ENCODE results near the gene PCSK6.

DNA sequence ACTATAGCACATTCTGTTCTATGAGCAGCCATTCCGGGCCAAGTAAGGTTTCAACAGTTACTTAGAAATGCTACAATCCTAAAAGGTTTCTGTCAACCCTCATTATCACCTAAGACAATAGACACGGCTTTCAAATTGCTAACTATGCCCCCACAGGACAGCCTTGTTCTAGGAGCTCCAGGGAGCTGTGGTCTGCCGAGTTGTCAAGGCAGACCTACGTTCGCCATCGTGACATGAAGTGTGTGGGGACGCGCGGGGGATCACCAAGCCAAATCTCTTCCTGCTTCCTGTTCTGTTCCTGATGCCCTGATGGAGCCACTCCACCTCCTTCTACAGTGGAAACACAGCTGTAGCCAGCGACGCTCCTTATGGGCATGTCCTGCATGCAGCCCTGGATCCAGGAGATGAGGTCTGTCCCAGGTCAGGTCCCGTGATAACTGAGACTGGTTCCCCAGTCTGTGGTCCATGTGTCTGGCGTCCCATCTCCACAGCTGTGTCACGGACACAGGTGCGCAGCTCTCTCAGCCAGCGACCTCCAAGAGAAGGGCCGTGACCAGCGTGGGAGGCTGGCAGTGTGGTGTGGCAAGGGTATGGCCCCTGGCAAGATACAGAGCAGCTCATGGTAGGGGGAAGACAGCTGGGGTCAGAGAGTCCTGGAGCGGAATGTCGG, 82.8 kb downstream of the PCSK6 start:
- TF ChIP-seq, protein P1, sequence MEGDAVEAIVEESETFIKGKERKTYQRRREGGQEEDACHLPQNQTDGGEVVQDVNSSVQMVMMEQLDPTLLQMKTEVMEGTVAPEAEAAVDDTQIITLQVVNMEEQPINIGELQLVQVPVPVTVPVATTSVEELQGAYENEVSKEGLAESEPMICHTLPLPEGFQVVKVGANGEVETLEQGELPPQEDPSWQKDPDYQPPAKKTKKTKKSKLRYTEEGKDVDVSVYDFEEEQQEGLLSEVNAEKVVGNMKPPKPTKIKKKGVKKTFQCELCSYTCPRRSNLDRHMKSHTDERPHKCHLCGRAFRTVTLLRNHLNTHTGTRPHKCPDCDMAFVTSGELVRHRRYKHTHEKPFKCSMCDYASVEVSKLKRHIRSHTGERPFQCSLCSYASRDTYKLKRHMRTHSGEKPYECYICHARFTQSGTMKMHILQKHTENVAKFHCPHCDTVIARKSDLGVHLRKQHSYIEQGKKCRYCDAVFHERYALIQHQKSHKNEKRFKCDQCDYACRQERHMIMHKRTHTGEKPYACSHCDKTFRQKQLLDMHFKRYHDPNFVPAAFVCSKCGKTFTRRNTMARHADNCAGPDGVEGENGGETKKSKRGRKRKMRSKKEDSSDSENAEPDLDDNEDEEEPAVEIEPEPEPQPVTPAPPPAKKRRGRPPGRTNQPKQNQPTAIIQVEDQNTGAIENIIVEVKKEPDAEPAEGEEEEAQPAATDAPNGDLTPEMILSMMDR (IDR thresholded peaks at IDR 0.05; ENCODE audit: low read length) = no peak
- TF ChIP-seq EZH2 (optimal IDR thresholded peaks at IDR 0.05; ENCODE audit: low read depth, low read length) (no peak), EZH2phosphoT487 (IDR thresholded peaks at IDR 0.05; ENCODE audit: low read length) (no peak)

All from MM.1S (cell line).